ENCODE measurements around the gene SORL1-AS1.

The SORL1-AS1 gene

GRCh38 chr11:121461843-121462242, 9.1 kb upstream of the SORL1-AS1 start:
- peaks cover 28% of the 10 kb centered on the region for H3K4me1 ChIP-seq (ENCODE audit: control insufficient read depth, extremely low read depth, insufficient read depth, low read length)
- DNase-seq (ENCODE audit: low read depth, low spot score), result no peak
- no peaks in the 10 kb centered on the region for H3K9me1 ChIP-seq (replicated peaks; ENCODE audit: control insufficient read depth, extremely low read depth, insufficient read depth, low read length)
- no peaks in the 10 kb centered on the region for H4K20me1 ChIP-seq (replicated peaks; ENCODE audit: control insufficient read depth, extremely low read depth, insufficient read depth, low read length)
- BruUV-seq (replicated peaks), result no TSS peak
- ChIA-PET POLR2A (no interaction called here), CTCF (no interaction called here)
- H3K79me2 ChIP-seq (ENCODE audit: control insufficient read depth, insufficient read depth, low read length), result no peaks in the 10 kb centered on the region
- intact Hi-C loops (cut with micrococcal nuclease), result no loop called here
- no peaks in the 10 kb centered on the region for H3K36me3 ChIP-seq (ENCODE audit: control insufficient read depth in 2 of 2, extremely low read depth in 1 of 2, insufficient read depth in 2 of 2, low read length in 2 of 2)
- no peak overlapping the region for H3K9ac ChIP-seq (replicated peaks; ENCODE audit: extremely low read depth, insufficient read depth, low read length)
- H3K27ac ChIP-seq (ENCODE audit: insufficient read depth, low read depth, low read length), result no peak overlapping the region
- H3K4me2 ChIP-seq (ENCODE audit: insufficient read depth, low read length), result no peak overlapping the region
- dilution Hi-C loops (cut with MboI; ENCODE audit: extremely low pct_ligation_motif_present, low sequenced_read_pairs), result no loop called here
- H3K9me3 ChIP-seq (replicated peaks; ENCODE audit: control insufficient read depth, insufficient read depth, low read length), result no peaks in the 10 kb centered on the region
- no peak overlapping the region for H3K4me3 ChIP-seq (replicated peaks in 1 of 3; ENCODE audit: insufficient read depth in 1 of 3, low read depth in 1 of 3, low read length in 3 of 3)
- no peak overlapping the region for H2AFZ ChIP-seq (ENCODE audit: low read depth, low read length)
- peaks cover 0 to 3% of the 10 kb centered on the region in 2 experiments for H3K27me3 ChIP-seq (ENCODE audit: control insufficient read depth in 2 of 2, insufficient read depth in 2 of 2, low read length in 2 of 2)
- TF ChIP-seq JUN (IDR thresholded peaks at IDR 0.05; ENCODE audit: borderline replicate concordance, insufficient read depth, insufficient read length, low read depth) (no peak), POLR2AphosphoS5 (IDR thresholded peaks at IDR 0.05; ENCODE audit: insufficient read depth, low read depth, low read length) (no peak), POLR2A (IDR thresholded peaks at IDR 0.05; ENCODE audit: low read depth, low read length) (no peak), MAX (IDR thresholded peaks at IDR 0.05; ENCODE audit: insufficient read depth, insufficient read length) (no peak), FOS (IDR thresholded peaks at IDR 0.05; ENCODE audit: borderline replicate concordance, insufficient read depth, low read length) (no peak), MYC (IDR thresholded peaks at IDR 0.05; ENCODE audit: low read depth, low read length) (no peak), CTCF (IDR thresholded peaks at IDR 0.05; ENCODE audit: extremely low read depth in 1 of 2, insufficient read depth in 1 of 2, low read depth in 1 of 2, low read length in 2 of 2) (no peak), EZH2 (IDR thresholded peaks at IDR 0.05; ENCODE audit: borderline replicate concordance, low read depth, low read length, severe bottlenecking) (no peak)
- no peak for FAIRE-seq
